Stimulated activated CD8-positive, alpha-beta memory T cell treated with anti-CD3 and anti-CD28 coated beads, Interleukin-15, amount 100 ng/mL, for 24 hours (primary cell): ENCODE measurements around the gene CYP1B1.
"Not testable (repeated sequence)": the region's sequence is repeated elsewhere in the genome, so short reads cannot be mapped to it uniquely, and the experiment has no call there.

Experiments
- DNase-seq: peaks from one replicate; pipeline ENCODE4 v3.0.0-alpha.2; 2020; ENCODE audit warnings: low read depth

The CYP1B1 gene

GRCh38 chr2:38098421-38099098 lies 22.6 kb upstream of the CYP1B1 start:
- no peak for DNase-seq

DNA sequence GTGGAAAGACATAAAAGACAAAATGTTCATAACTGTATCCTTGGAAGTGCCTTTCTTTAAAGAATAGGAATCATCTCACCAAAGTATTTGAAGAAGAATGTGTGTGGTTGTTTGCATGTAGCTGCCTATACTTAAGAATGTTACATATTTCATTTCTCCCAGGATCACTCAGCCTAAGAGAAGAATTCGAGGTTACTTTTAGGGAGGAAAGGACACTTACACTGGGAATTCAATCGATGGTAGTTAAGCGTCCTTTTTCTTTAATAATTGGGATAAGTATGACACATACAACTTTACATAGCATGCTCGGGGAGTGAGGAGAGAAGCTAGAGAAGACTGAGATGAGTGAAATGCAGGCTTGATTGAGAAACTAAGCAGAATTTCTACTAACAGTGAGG lies 22.0 kb upstream of the CYP1B1 start:
- no peak for DNase-seq

DNA sequence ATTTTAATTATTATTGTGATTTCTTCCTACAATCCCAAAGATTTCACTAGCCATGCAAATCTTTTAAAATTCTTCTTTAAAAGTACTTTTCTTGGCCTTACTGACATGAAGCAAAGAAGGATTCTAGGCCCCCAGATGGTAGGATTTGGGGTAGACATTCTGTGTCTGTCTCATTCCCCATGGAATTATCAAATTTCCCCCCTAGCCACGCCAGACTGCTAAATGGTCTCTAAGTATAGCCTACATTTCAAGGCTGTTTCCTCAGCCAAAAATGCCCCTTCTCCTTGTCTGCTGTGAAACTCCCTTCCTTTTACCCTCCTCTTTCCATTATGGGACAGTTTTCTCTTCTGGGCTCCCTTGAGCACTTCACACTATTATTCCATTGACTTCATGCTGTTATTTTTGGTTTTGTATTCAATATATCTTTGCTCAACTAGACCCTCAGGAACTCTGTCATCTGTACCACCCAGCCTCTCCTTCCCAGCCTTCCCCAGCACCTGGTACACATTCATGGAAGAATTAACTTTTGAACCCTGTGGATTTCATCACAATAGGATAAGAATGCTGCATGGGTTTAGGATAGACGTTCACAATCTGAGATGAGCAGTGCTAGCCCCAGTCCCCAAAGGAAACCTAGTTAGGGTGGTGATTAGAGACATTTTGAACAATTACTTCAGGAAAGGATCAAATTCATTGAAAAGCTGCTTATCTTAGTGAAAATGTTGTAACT lies 21.5 kb upstream of the CYP1B1 start:
- no peak for DNase-seq

GRCh38 chr2:38095996-38096861 lies 20.3 kb upstream of the CYP1B1 start:
- no peak for DNase-seq

DNA sequence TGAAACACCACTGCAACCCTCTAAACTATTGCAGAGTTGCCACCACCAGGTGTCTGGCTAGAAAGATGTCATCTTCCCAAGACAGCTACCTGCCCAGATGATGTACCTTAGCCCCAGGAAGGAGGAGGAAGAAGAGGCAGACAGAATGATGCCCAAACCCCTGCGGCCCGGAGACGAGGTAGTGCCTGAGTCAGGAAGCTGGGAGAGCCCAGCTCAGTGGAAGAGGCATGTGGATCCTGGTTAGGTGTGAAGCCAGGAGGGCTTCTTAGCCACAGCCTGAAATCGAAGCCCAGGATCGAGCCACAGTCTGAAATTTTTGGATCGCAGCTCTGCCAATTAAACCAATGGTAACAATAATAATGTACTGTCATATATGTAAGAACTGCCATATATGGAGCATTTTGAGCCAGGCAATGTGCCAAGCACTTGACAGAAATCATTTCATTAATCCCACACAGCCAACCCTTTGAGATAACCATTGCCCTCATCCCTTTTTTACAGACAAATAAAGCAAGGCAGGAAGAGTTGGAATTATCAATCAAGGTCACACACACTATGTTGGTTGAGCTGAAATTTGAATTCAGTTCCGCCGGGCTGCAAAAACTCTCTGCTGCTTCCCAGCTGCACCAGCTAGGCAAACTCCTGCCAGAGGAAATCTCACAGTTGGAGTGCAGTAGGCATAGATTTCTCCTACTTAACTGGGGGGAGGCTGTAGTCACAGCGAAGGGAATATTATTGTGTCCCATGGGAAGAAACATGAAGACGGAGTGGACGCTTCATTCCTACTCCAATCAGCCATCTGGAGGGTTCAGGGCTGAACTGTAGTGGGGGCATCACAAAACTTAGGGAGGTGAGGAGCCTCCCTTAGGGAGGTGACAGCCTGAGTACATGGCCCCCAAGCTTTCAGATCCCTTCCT lies 19.4 kb upstream of the CYP1B1 start:
- no peak for DNase-seq

DNA sequence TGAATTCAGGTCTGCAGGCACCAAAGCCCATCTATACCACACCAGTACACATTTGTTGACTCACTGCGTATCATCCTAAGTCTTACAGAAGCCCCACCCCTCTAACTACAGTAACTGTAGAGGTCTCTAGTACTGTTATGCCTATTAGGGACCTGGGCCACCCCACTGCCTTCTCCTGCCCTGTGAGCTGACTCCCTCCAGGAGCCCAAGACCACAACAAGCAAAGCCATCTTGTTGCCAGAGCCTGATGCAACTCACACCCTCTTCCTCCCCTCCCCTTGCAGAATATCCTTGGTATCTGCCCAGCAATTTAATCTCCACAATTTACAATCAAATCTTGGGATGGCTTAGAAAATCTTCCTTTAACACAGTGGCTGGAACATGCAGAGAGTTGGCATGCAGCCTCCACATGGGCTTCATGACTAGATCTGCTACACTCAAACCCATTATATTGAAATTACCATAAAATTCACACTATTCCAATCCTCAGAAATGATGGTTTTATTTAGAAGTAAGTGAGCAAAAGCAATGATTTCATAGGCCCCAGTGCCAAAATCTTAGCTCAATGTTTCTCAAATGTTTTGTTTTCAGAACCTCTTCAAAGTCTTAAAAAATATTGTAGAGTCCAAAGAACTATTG lies 17.7 kb upstream of the CYP1B1 start:
- DNase-seq, result no peak

DNA sequence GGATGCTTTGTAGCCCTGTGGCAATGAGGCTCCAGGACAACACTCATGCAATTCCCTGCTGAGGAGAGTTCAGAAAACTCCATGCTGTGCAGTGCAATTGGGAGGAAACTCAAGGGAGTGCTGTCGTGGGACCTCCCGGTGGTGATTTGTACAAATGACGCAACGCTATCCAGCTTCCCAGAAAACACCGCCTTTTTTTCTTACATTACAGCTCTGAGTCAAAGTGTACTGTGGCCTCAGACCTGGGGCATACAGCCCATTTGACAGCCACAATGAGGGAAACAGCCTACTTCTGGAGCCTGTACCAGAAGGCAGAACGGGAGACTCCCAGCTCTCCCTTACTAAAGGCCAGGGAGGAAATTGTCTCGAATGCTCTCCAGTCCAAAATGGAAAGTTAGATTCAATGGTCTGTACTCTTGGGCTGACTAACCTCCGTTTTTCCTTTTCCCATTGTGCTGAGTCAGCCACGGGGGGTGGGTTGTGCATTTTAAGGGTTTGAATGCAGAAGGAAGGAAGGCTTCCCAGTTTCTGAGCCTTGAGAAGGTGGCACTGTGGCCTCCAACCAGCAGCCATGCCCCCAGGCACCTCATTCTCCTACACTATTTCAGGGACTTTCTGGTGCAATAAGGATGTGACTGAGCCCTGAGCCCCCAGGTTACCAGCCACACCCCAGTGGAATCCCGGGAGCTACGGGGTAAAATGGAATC lies 16.4 kb upstream of the CYP1B1 start:
- no peak for DNase-seq

DNA sequence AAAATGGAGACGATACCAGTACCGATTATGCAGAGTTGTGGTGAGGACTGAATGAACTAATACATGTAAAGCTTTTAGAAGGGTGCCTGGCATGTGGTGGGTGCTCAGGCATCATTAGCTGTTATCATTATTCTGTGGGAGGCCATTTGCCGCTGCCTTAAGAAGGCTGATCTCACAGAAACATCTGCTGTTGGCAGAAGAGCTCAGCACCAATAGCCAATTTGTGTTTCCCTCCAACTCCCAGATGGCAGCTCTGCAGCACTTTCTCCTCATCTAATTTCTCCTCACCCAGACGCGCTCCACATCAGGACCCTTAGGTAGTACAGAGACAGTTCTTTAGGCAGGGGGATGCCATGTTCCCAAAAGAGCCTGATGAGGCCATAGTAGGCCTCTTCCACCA lies 15.8 kb upstream of the CYP1B1 start:
- no peak for DNase-seq

DNA sequence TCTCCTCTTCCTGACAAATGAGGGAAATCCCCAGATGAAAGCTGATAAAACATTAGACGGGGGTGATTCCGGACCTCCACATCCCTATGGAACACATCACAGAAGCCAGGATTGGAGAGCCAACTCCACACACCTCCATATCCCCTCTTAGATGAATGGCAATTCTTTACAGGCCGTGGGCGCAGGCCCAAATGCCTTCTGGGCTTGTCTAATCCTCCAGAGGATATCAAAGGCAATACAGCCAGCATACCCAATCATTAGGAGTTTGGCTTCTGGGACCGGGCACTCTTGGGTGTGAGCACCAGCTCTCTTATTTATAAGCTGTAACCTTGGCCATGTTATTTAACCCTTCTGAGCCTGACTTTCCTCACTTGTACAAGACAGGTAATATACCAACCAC lies 15.0 kb upstream of the CYP1B1 start:
- DNase-seq, result no peak

- not testable (repeated sequence) for DNase-seq
These were observed 14.3 kb upstream of the CYP1B1 start for GRCh38 chr2:38090212-38090611.

GRCh38 chr2:38085998-38086698 lies 10.2 kb upstream of the CYP1B1 start:
- DNase-seq, result not testable (repeated sequence)

DNA sequence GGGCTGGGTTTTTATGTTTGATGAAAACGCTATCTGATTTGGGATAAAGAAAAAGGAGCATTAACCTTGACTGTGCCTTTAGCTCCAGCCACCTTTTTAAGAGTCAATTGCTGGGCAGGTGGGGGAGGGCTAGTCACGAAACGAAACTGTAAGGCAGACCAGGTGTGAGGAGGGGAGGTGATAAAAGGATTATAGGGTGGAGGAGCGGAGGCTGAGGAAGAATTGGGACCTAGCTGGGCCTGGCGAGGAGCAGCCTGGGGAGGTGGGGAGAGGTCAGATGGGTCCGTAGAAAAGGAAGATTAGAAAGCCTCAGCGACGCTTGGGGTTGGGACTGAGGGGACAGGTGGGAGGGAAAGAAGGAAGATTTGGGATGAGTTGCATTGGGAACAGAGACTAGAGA lies 8.6 kb upstream of the CYP1B1 start:
- DNase-seq, result not testable (repeated sequence)

DNA sequence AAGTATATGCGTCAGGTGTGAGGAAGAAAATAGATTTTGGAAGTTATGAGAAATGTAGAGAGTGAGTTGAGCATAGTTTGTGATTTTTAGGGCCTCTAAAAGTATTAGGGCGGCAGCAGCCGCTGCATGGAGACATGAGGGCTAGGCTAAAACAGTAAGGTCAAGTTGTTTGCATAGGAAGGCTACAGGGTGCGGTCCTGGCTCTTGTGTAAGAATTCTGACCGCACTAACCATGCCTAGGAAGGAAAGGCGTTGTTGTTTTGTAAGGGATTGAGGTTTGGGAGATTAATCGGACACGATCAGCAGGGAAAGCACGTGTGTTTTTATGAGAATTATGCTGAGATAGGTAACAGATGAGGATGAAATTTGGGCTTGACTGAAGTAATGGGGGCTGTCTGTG lies 6.8 kb upstream of the CYP1B1 start:
- DNase-seq, result not testable (repeated sequence)

- DNase-seq, result no peak
These were observed 4.4 kb upstream of the CYP1B1 start for GRCh38 chr2:38080346-38080745.

- DNase-seq, result no peak
These were observed 3.4 kb upstream of the CYP1B1 start for GRCh38 chr2:38079116-38080052.

- DNase-seq, result no peak
These were observed 1.4 kb upstream of the CYP1B1 start for GRCh38 chr2:38077431-38077769.

DNA sequence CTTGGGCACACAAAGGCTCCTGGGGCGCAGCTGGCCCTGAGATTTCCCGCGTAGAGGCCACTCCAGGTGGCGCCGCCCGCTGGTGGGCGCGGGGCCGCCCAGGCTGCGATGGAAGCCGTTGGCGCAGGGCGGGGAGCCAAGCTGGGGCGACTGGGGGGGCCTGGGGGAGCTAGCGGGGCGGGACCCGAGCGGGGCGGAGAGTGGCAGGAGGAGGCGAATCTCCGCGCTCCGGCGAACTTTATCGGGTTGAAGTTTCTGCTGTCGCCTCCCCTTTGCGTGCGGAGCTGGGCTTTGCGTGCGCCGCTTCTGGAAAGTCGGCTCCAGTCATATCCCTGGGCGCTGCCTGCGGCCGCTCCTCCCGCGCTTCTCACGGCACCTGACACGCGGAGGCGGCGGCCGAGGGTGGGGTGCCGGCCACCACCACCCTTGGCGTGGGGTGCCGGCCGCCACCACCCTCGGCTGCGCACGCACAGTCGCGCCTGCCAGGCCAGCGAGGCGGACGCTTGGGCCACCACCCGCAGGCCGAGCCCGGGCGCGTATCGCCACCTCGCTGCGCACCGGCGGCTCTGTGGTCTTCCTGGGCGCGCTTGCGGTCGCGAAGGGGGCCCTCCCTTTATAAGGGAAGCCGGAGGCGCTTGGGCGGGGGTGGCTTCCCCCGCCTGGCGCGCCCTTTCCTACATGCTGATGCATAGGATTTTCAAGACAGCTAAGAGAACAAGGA lies 919 bp upstream of the CYP1B1 start:
- DNase-seq, result peak; percentile 50

GRCh38 chr2:38076152-38076709 lies 280 bp upstream of the CYP1B1 start:
- DNase-seq, result peak; percentile 14
